OCI-LY1 (cell line): Measurements from ENCODE around the gene TBC1D16.
"Not testable (repeated sequence)": the region's sequence is repeated elsewhere in the genome, so short reads cannot be mapped to it uniquely, and the experiment has no call there.

Experiments
- H2AFZ ChIP-seq: fragments of 200-600 bp; sonication (generic), shearing (Covaris generic); 2 replicates; pipeline ENCODE4 v1.6.0; 2014; ENCODE audit warnings: antibody characterized with exemption, mild to moderate bottlenecking, low read length
- H3F3A ChIP-seq: fragments of 200-600 bp; sonication (generic), shearing (Covaris generic); 2 replicates; pipeline ENCODE4 v1.6.0; 2014; ENCODE audit warnings: mild to moderate bottlenecking, antibody characterized with exemption, low read length, moderate library complexity; ENCODE audit not compliant: insufficient read depth
- H3K27ac ChIP-seq: fragments of 200-600 bp; sonication (generic); 2 replicates; pipeline ENCODE4 v1.5.1; 2014; ENCODE audit warnings: low read length, mixed run types, mild to moderate bottlenecking, low read depth; ENCODE audit not compliant: poor library complexity, severe bottlenecking
- H3K27me3 ChIP-seq: fragments of 200-600 bp; sonication (generic); 2 replicates; pipeline ENCODE4 v1.6.0; 2014; ENCODE audit warnings: antibody characterized with exemption, mild to moderate bottlenecking, low read length, moderate library complexity; ENCODE audit not compliant: insufficient read depth
- H3K36me3 ChIP-seq: fragments of 200-600 bp; sonication (generic); 2 replicates; pipeline ENCODE4 v1.6.1; 2014; ENCODE audit warnings: mild to moderate bottlenecking, antibody characterized with exemption, low read length, moderate library complexity, mixed read lengths; ENCODE audit not compliant: insufficient read depth
- H3K4me1 ChIP-seq: fragments of 200-600 bp; sonication (generic); 2 replicates; pipeline ENCODE4 v1.5.1; 2014; ENCODE audit warnings: mild to moderate bottlenecking, low read length, moderate library complexity; ENCODE audit not compliant: insufficient read depth, severe bottlenecking
- H3K4me2 ChIP-seq: fragments of 200-600 bp; sonication (generic), shearing (Covaris generic); 2 replicates; pipeline ENCODE4 v1.6.1; 2014; ENCODE audit warnings: low read length
- H3K4me3 ChIP-seq: fragments of 200-600 bp; sonication (generic); 2 replicates; pipeline ENCODE4 v1.5.1; 2014; ENCODE audit warnings: low read length, low read depth, mild to moderate bottlenecking, mixed read lengths; ENCODE audit not compliant: poor library complexity, severe bottlenecking
- H3K79me2 ChIP-seq: fragments of 200-600 bp; shearing (Covaris generic); 2 replicates; pipeline ENCODE4 v1.6.1; 2016; ENCODE audit warnings: mixed run types, low read length, mixed read lengths; ENCODE audit not compliant: insufficient read depth
- H3K9ac ChIP-seq: fragments of 200-600 bp; sonication (generic), shearing (Covaris generic); 2 replicates; pipeline ENCODE4 v1.6.1; 2014; ENCODE audit warnings: mild to moderate bottlenecking, low read length, mixed read lengths
- H3K9me2 ChIP-seq: fragments of 200-600 bp; sonication (generic), shearing (Covaris generic); 2 replicates; pipeline ENCODE4 v1.6.1; 2014; ENCODE audit warnings: low read depth, mild to moderate bottlenecking, low read length, mixed read lengths
- H3K9me3 ChIP-seq: fragments of 200-600 bp; shearing (Covaris generic); 2 replicates; pipeline ENCODE4 v1.6.1; 2014; ENCODE audit warnings: low read length, mixed read lengths
- H4K20me1 ChIP-seq: fragments of 200-600 bp; sonication (generic), shearing (Covaris generic); 2 replicates; pipeline ENCODE4 v1.6.0; 2016; ENCODE audit warnings: mild to moderate bottlenecking, low read length; ENCODE audit not compliant: insufficient read depth
- CTCF ChIP-seq: fragments of 200-600 bp; sonication (generic), shearing (Covaris generic); IDR thresholded peaks from 2 replicates; pipeline ENCODE4 v1.5.1; 2017; ENCODE audit warnings: mild to moderate bottlenecking, antibody characterized with exemption, low read length, moderate library complexity, mixed read lengths
- EZH2 ChIP-seq: fragments of 200-600 bp; sonication (generic), shearing (Covaris generic); IDR thresholded peaks from 2 replicates; pipeline ENCODE4 v1.8.0; 2017; ENCODE audit warnings: borderline replicate concordance, mixed run types, mild to moderate bottlenecking, antibody characterized with exemption, low read length, moderate library complexity, mixed read lengths

Gene TBC1D16

GRCh38 chr17:80047176-80047575 is 11.5 kb upstream of the TBC1D16 start:
- Histone ChIP-seq H3K4me2 (no peak overlapping the region), H3K4me1 (no peaks in the 10 kb centered on the region), H3K36me3 (no peaks in the 10 kb centered on the region; the same call in 1 of the 2 replicates), H3K4me3 (no peak overlapping the region), H3K27ac (no peak overlapping the region), H3F3A (no peaks in the 10 kb centered on the region), H3K9me2 (no peaks in the 10 kb centered on the region), H3K27me3 (peaks cover 7% of the 10 kb centered on the region; the same call in 1 of the 2 replicates), H2AFZ (no peak overlapping the region), H3K9ac (no peak overlapping the region), H3K9me3 (peaks cover 3% of the 10 kb centered on the region; the same call in 1 of the 2 replicates), H4K20me1 (no peaks in the 10 kb centered on the region), H3K79me2 (no peaks in the 10 kb centered on the region)
- TF ChIP-seq CTCF (no peak), EZH2 (no peak)

GRCh38 chr17:80046709-80047108 is 11.0 kb upstream of the TBC1D16 start:
- not testable (repeated sequence) for H3K27me3 ChIP-seq

GRCh38 chr17:80045703-80046102 is 10.0 kb upstream of the TBC1D16 start:
- Histone ChIP-seq H3K36me3 (no peaks in the 10 kb centered on the region; the same call in 1 of the 2 replicates), H3K4me2 (no peak overlapping the region), H3K9me2 (no peaks in the 10 kb centered on the region), H3K9ac (no peak overlapping the region), H3K27me3 (peaks cover 7% of the 10 kb centered on the region; the same call in 1 of the 2 replicates), H3K4me1 (no peaks in the 10 kb centered on the region), H3K4me3 (no peak overlapping the region), H3F3A (no peaks in the 10 kb centered on the region), H3K27ac (no peak overlapping the region), H3K9me3 (peaks cover 3% of the 10 kb centered on the region; the same call in 1 of the 2 replicates), H4K20me1 (no peaks in the 10 kb centered on the region), H3K79me2 (no peaks in the 10 kb centered on the region), H2AFZ (no peak overlapping the region)
- no peak for TF ChIP-seq EZH2
- no peak for TF ChIP-seq CTCF

More at GRCh38 chr17:80046709-80047108, 11.0 kb upstream of the TBC1D16 start:
- not testable (repeated sequence) for H3K9me2 ChIP-seq, H3K36me3 ChIP-seq, H3K4me3 ChIP-seq, H3K79me2 ChIP-seq, H3K27ac ChIP-seq, H3K9me3 ChIP-seq, H4K20me1 ChIP-seq, H3K4me1 ChIP-seq, H2AFZ ChIP-seq, H3F3A ChIP-seq, H3K9ac ChIP-seq, H3K4me2 ChIP-seq

DNA sequence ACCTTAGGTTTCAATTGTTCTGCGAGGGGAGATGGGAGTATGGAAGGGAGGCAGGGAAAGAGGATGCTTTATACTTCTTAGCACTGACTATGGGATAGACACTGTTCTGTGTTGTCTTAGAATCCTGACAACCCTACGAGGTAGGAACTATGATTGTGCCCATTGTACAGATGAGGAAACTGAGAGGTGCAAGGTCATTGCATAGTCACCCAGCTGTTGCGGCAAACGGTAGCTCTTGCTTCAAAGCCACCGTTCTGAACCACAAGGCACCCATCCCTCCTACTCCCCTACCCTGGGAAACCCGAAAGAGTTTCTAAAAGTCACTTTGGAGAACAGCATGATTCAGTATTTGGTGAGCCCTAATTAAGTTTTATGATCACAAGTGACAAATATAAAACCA is 8.3 kb upstream of the TBC1D16 start:
- TF ChIP-seq EZH2 (no peak), CTCF (no peak)
- H3K27me3 ChIP-seq: peaks cover 7% of the 10 kb centered on the region; the same call in 1 of the 2 replicates
- H3K36me3 ChIP-seq: no peaks in the 10 kb centered on the region; the same call in 1 of the 2 replicates
- peaks cover 3% of the 10 kb centered on the region; the same call in 1 of the 2 replicates for H3K9me3 ChIP-seq
- no peak overlapping the region for H3K9ac ChIP-seq
- no peaks in the 10 kb centered on the region for H3F3A ChIP-seq
- H3K4me1 ChIP-seq: no peaks in the 10 kb centered on the region
- no peak overlapping the region for H2AFZ ChIP-seq
- no peaks in the 10 kb centered on the region for H3K9me2 ChIP-seq
- no peak overlapping the region for H3K4me2 ChIP-seq
- H3K79me2 ChIP-seq: no peaks in the 10 kb centered on the region
- H3K27ac ChIP-seq: no peak overlapping the region
- H3K4me3 ChIP-seq: no peak overlapping the region
- H4K20me1 ChIP-seq: no peaks in the 10 kb centered on the region
